HUES48 (cell line): Measurements from ENCODE around the gene METAP1D.
"Not testable (repeated sequence)": the region's sequence is repeated elsewhere in the genome, so short reads cannot be mapped to it uniquely, and the experiment has no call there.

Experiments
- H3K27ac ChIP-seq: one replicate; pipeline ENCODE4 v1.7.0; 2013; ENCODE audit warnings: low read depth, low read length, inconsistent platforms
- H3K27me3 ChIP-seq: 2 replicates; pipeline ENCODE4 v1.6.1; 2013; ENCODE audit warnings: mild to moderate bottlenecking, low read length; ENCODE audit not compliant: control insufficient read depth, insufficient read depth
- H3K36me3 ChIP-seq: 2 replicates; pipeline ENCODE4 v1.6.1; 2013; ENCODE audit warnings: low read length; ENCODE audit not compliant: control insufficient read depth, insufficient read depth
- H3K4me1 ChIP-seq: 2 replicates; pipeline ENCODE4 v1.6.1; 2013; ENCODE audit warnings: mild to moderate bottlenecking, low read length; ENCODE audit not compliant: control insufficient read depth, insufficient read depth
- H3K4me3 ChIP-seq: 2 replicates; pipeline ENCODE4 v1.5.1; 2013; ENCODE audit warnings: mild to moderate bottlenecking, low read depth, low read length
- H3K9ac ChIP-seq: 2 replicates; pipeline ENCODE4 v1.6.1; 2013; ENCODE audit warnings: mild to moderate bottlenecking, low read depth, low read length, moderate library complexity
- H3K9me3 ChIP-seq: 2 replicates; pipeline ENCODE4 v1.6.1; 2013; ENCODE audit warnings: low read length; ENCODE audit not compliant: control insufficient read depth, insufficient read depth

METAP1D gene

GRCh38 chr2:172109256-172109987 lies 109.7 kb downstream of the METAP1D start:
- H3K9me3 ChIP-seq = no peaks in the 10 kb centered on the region
- H3K27ac ChIP-seq = no peak overlapping the region
- H3K27me3 ChIP-seq = peaks cover 85% of the 10 kb centered on the region
- H3K9ac ChIP-seq = no peak overlapping the region
- peaks cover 17% of the 10 kb centered on the region for H3K4me1 ChIP-seq
- peak overlapping the region; percentile 49 for H3K4me3 ChIP-seq
- H3K36me3 ChIP-seq = no peaks in the 10 kb centered on the region

GRCh38 chr2:172109988-172110811 lies 110.4 kb downstream of the METAP1D start:
- Histone ChIP-seq H3K4me3 (peak overlapping the region; percentile 49), H3K27ac (no peak overlapping the region), H3K9me3 (no peaks in the 10 kb centered on the region), H3K4me1 (peaks cover 17% of the 10 kb centered on the region), H3K27me3 (peaks cover 77% of the 10 kb centered on the region), H3K36me3 (no peaks in the 10 kb centered on the region), H3K9ac (no peak overlapping the region)

- no peak overlapping the region for H3K4me3 ChIP-seq
- H3K9ac ChIP-seq = no peak overlapping the region
- H3K9me3 ChIP-seq = no peaks in the 10 kb centered on the region
- peaks cover 13% of the 10 kb centered on the region for H3K4me1 ChIP-seq
- H3K36me3 ChIP-seq = no peaks in the 10 kb centered on the region
- H3K27me3 ChIP-seq = peaks cover 46% of the 10 kb centered on the region
- no peak overlapping the region for H3K27ac ChIP-seq
These were observed 113.9 kb downstream of the METAP1D start for GRCh38 chr2:172113617-172114016.

- H3K9ac ChIP-seq, H3K9me3 ChIP-seq, H3K27ac ChIP-seq, H3K4me3 ChIP-seq, H3K36me3 ChIP-seq: not testable (repeated sequence)
- H3K4me1 ChIP-seq = peaks cover 11% of the 10 kb centered on the region
- peaks cover 40% of the 10 kb centered on the region for H3K27me3 ChIP-seq
These were observed 114.4 kb downstream of the METAP1D start for GRCh38 chr2:172114176-172114575.

- Histone ChIP-seq H3K36me3 (no peaks in the 10 kb centered on the region), H3K27ac (no peak overlapping the region), H3K9me3 (no peaks in the 10 kb centered on the region), H3K4me1 (peaks cover 8% of the 10 kb centered on the region), H3K4me3 (no peak overlapping the region), H3K27me3 (peaks cover 36% of the 10 kb centered on the region), H3K9ac (no peak overlapping the region)
These were observed 114.8 kb downstream of the METAP1D start for GRCh38 chr2:172114579-172114978.

GRCh38 chr2:172116107-172116506 lies 116.4 kb downstream of the METAP1D start:
- Histone ChIP-seq H3K9me3 (no peaks in the 10 kb centered on the region), H3K27ac (no peak overlapping the region), H3K4me1 (no peaks in the 10 kb centered on the region), H3K27me3 (peaks cover 23% of the 10 kb centered on the region), H3K9ac (no peak overlapping the region), H3K36me3 (no peaks in the 10 kb centered on the region), H3K4me3 (no peak overlapping the region)

GRCh38 chr2:172119089-172119488 lies 119.3 kb downstream of the METAP1D start:
- Histone ChIP-seq H3K4me3 (no peak overlapping the region), H3K27me3 (peaks cover 3% of the 10 kb centered on the region; the same call in 1 of the 2 replicates), H3K9ac (no peak overlapping the region), H3K27ac (no peak overlapping the region), H3K36me3 (no peaks in the 10 kb centered on the region), H3K9me3 (no peaks in the 10 kb centered on the region), H3K4me1 (no peaks in the 10 kb centered on the region)

GRCh38 chr2:172120118-172120517 lies 120.4 kb downstream of the METAP1D start:
- Histone ChIP-seq H3K4me3 (no peak overlapping the region), H3K9me3 (no peaks in the 10 kb centered on the region), H3K9ac (no peak overlapping the region), H3K27me3 (peaks cover 3% of the 10 kb centered on the region; the same call in 1 of the 2 replicates), H3K4me1 (no peaks in the 10 kb centered on the region), H3K27ac (no peak overlapping the region), H3K36me3 (no peaks in the 10 kb centered on the region)

GRCh38 chr2:172128484-172128883 lies 128.7 kb downstream of the METAP1D start:
- no peak overlapping the region for H3K9ac ChIP-seq
- H3K4me1 ChIP-seq = peaks cover 15% of the 10 kb centered on the region
- no peak overlapping the region for H3K4me3 ChIP-seq
- no peaks in the 10 kb centered on the region; the same call in 1 of the 2 replicates for H3K27me3 ChIP-seq
- H3K36me3 ChIP-seq = no peaks in the 10 kb centered on the region
- no peaks in the 10 kb centered on the region for H3K9me3 ChIP-seq
- no peak overlapping the region for H3K27ac ChIP-seq

- peaks cover 15% of the 10 kb centered on the region for H3K4me1 ChIP-seq
- no peaks in the 10 kb centered on the region; the same call in 1 of the 2 replicates for H3K27me3 ChIP-seq
- no peaks in the 10 kb centered on the region for H3K36me3 ChIP-seq
- no peak overlapping the region for H3K4me3 ChIP-seq
- H3K9me3 ChIP-seq = no peaks in the 10 kb centered on the region
- no peak overlapping the region for H3K27ac ChIP-seq
- no peak overlapping the region for H3K9ac ChIP-seq
These were observed 129.7 kb downstream of the METAP1D start for GRCh38 chr2:172129404-172129803.
